Posterior vena cava (tissue), 2 donors: Measurements from ENCODE around the gene TOMM5. TPM values are rescaled to one million over a fixed set of nuclear protein-coding genes. Genes with fewer than 3 reads are reported as not detected.
"Not testable (repeated sequence)": the region's sequence is repeated elsewhere in the genome, so short reads cannot be mapped to it uniquely, and the experiment has no call there.

Experiments used
- DNase-seq: peaks from one replicate; pipeline ENCODE4 v3.0.0-alpha.2; 2020; ENCODE audit warnings: low spot score
- intact Hi-C, 2 donors: fragments of 100-400 bp; cut with DNase I; formaldehyde crosslinking; loops; one replicate each; pipeline versions ENCODE4 v1.14.1 to v1.14.2; 2022 to 2023
- total RNA-seq, 2 donors: library from RNA; stranded (reverse); fragmentation: NEBNext Ultra II Directional; extraction: Animal tissue kit (Norgen Biotek cat#: 25700); gene quantifications; one replicate each; pipeline ENCODE4 v1.2.1, GENCODE V29; 2021
- donor health status: DM: yes; HTN: yes; CAD: no.
- donor health status: DM: yes; HTN: yes; CAD: no.

The TOMM5 gene
- total RNA-seq, 2 donors from 2014 or later: 55.9 to 62.9 TPM

DNA sequence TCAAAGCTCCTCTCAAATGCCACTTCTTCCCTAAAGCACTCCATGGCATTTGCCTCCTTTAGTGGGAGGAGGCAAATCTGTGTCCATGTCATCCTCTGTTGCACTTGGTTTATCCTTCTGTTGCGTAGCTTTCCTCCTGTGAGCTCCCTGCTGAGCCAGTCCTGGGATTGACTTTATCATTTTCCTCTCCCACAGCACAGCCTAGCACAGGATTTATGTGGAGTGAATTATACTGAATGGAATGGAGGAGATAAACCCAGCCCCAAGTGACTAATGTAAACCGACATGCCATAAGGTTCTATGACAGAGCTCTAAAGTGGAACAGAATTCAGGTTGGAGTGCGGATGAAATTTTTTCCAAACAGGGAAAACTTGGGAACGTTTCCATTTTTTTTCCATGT lies 26.4 kb upstream of the TOMM5 start:
- intact Hi-C loops: no loop called here

GRCh38 chr9:37617832-37618231 lies 25.4 kb upstream of the TOMM5 start:
- intact Hi-C loops: no loop called here
- no peak for DNase-seq

More for the DNA sequence above, 26.4 kb upstream of the TOMM5 start:
- no peak for DNase-seq

DNA sequence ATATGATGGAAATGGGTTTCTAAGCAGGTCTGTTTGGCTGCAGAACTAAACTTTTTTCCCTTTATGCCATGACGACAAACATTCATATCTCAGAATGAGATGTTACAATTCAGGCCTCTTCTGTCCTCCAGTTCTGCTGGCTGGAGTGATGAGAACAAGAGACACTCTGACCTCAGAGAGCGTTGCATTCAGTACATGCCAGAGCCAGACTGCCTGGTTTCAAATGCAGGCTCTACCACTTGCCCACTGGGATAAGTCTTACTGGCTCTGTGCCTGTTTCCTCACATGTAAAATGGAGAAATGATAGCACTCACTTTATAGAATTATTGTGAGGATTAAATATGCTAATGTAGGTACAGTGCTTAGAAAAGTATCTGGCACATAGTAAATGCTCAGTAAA lies 24.8 kb upstream of the TOMM5 start:
- intact Hi-C loops: no loop called here

DNA sequence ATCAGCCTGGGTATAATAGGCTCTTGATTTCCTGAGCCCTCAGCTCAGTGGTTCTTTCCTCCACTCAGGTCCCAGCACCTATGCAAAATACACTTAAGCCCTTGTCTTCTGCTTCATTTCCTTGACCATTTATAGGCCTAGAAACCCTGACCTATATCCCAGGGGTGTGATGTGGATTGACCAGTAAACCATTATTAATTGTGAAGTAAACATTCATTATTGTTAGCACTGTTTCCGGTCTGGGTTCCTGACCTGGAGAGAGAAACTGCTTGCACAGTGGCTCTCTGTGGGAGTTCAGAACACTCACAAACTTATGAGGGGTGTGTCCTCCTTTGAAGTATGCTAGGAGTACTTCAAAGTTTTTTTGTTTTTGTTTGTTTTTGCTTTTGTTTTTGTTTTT lies 19.6 kb upstream of the TOMM5 start:
- intact Hi-C loops: no loop called here
- DNase-seq: no peak

More for the DNA sequence above, 24.8 kb upstream of the TOMM5 start:
- DNase-seq: no peak

GRCh38 chr9:37611014-37611413 lies 18.6 kb upstream of the TOMM5 start:
- DNase-seq: no peak
- intact Hi-C loops: no loop called here

- intact Hi-C loops: no loop called here
- no peak for DNase-seq
These were observed 17.5 kb upstream of the TOMM5 start for GRCh38 chr9:37609735-37610397.

GRCh38 chr9:37608250-37608649 lies 15.9 kb upstream of the TOMM5 start:
- no peak for DNase-seq
- intact Hi-C loops: no loop called here

DNA sequence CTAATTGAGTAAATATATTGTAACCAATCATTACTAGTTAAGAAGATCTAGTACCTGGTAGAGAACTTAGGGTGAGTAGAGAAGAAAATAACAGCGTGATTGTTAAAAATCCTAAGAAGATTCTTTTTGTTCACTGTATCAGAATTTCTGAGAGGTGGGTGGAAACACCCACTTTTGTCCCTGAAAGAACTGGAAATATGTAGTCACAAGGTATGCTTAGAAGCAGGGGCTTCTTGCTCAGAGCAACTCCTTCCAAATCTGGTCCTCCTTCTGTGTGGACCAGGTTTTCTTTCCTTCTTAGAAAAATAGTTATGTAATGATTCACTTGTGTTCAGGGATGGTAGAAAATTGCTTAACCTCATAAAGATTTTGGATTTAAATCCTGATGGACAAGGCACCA lies 11.9 kb upstream of the TOMM5 start:
- intact Hi-C loops: no loop called here
- no peak for DNase-seq

DNA sequence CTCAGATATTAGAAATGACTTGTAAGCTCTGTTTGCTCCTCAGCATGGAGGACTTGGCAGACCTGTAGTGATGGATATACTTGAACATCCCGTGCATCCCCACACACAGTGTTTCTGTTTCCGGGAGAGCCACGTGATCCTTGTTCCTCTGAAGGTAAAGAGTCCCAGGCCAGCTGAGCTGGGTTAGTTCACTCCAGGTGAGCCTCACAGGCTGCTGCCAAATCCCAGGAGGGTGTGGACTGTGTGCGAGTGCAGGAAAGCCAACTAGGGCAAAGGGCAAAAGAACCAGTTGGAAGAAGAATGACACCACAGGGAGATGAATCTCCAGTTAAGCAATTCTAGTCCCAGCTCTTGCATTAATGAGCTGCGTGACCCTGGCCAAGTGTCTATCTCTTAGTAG lies 10.4 kb upstream of the TOMM5 start:
- DNase-seq: no peak
- intact Hi-C loops: no loop called here

GRCh38 chr9:37602061-37602460 lies 9.7 kb upstream of the TOMM5 start:
- intact Hi-C loops, DNase-seq: not testable (repeated sequence)

- no peak for DNase-seq
- intact Hi-C loops: loop anchor here in 1 of 2 donors (10.0 kb wide), 1 partner anchor 382 kb away; no protein-coding TSS in a partner anchor
These were observed 4.1 kb upstream of the TOMM5 start for GRCh38 chr9:37596504-37596903.

DNA sequence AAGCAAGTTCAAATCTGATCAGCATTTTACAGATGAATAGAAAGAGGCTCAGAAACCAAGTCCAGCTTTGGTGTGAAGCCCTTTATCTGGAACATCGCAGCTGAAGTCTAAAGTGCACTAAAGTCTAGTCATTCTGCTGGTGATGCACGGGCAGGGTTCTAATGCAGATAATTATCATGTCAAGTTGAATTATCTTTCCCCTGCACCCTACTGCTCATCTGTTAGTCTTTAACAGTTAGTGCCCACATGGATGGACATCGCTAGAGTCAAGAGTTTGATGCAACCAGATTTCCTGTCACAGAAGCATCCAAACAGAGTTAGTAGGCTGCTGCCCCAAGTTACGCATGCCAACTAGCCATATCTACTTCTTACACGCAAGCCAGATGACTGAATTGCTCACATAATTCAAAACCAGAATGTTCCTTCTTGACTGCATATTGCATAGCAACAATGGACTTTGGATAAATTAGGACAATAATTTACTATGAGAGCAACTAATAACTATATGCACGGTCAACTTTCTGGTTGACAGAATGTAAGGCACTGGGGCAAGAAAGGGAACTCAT lies 1.6 kb upstream of the TOMM5 start:
- DNase-seq: no peak
- intact Hi-C loops: loop anchor here in 1 of 2 donors (10.0 kb wide), 1 partner anchor 379 kb away; no protein-coding TSS in a partner anchor

- intact Hi-C loops: no loop called here
- no peak for DNase-seq
These were observed 4.9 kb downstream of the TOMM5 start for GRCh38 chr9:37587521-37587920.

GRCh38 chr9:37583522-37584121 lies 8.8 kb downstream of the TOMM5 start:
- intact Hi-C loops: no loop called here
- no peak for DNase-seq

DNA sequence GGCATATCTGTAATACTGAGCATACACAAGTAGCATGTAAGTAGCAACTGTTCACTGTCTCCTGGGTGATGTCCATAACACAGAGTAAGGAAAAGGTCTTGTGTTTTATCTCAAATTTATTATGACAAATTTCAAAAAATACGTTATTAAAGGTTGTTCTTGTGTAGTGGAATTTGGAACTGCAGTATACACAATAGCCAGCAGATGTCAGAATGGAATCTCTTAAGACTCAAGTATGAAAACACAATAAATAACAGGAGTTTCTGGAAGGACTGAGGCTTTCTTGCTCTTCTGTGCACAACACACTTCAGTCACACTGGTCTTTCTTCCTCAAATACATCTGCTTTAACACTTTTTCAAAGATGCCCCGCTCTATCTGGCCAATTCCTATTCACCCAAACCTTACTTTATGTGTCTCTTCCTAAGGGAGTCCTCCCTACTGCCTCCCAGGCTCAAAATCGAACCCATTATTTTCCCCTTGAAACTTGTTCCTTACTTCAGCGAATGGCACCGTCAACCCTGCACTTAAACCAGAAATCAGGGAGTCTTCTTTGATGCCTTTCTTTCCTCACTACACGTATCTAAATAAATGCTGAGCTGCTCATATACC lies 9.7 kb downstream of the TOMM5 start:
- DNase-seq: no peak
- intact Hi-C loops: no loop called here

DNA sequence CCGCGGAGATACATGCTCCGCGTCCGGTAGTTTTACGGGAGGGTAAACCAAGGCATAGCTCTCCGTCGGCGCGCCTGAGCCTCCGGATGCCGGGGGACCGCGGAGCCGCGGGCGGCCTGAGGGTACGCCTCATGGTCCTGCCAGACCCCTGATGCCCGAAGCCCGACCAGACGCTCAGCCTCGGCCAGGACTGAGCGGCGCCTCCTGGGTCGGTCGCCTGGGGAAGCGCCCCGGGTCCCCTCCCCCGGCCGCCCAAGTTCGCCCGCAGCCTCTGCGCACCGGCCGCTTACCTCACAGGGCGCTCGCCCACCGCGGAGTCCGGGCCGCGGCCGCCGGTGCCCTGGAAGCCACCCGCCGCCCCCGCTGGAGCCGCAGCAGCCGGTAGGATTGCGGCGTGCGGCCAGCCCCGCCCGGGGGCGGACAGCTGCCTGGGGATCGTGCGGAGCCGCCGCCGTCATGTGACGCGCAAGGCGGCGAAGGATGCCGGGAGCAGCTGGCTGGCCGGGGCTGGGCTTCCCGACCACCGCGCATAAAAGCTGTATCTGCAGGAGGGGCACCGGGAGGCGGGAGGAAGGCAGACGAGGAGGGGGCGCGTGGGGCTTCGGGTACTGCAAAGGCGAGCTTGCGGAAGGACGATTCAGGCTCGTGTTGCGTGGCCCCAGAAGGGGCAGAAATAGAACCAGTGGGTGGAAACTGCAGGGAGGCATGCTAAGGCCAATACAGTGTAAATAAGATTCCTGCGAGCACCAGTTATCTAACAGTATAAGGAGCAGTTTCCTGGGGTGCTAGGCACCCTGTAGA lies 16.3 kb downstream of the TOMM5 start, which contains the start of gene FBXO10:
Gene FBXO10, minus strand, starts transcription at position 460 of the 801 bp plus-strand sequence. CDS start 34,612 bp downstream, outside the sequence.
- intact Hi-C loops: no loop called here
- peak; percentile 89 for DNase-seq

GRCh38 chr9:37575511-37575914 lies 16.9 kb downstream of the TOMM5 start:
- DNase-seq: no peak
- intact Hi-C loops: no loop called here

DNA sequence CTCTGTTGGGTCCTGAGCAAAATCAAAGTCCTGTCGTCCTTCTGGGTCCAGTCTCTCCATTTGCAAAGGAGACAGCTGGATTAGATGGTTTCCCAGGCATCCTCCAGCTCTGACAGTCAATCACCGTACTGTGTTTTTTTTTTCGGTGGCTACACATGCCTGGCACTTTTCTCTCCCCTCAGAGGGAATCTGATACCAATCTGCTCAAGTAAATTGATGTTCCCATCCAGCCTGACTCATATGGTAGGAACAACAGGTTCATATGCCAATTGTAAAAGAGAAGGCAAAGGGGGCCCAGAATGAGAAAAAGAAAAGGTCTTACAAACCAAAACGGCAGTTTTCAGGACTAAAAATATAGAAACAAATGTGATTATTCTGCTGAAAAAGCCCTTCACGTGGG lies 17.4 kb downstream of the TOMM5 start:
- no peak for DNase-seq
- intact Hi-C loops: no loop called here

GRCh38 chr9:37574241-37574721 lies 18.1 kb downstream of the TOMM5 start:
- DNase-seq: no peak
- intact Hi-C loops: no loop called here
